Gastrocnemius medialis (tissue), 4 donors: ENCODE measurements around the gene HAUS2. TPM values are rescaled to one million over a fixed set of nuclear protein-coding genes. Genes with fewer than 3 reads are reported as not detected.
"Not testable (repeated sequence)": the region's sequence is repeated elsewhere in the genome, so short reads cannot be mapped to it uniquely, and the experiment has no call there.

Experiments used
- ATAC-seq, 2 donors: fragments of 150-250 bp; one replicate each; pipeline ENCODE4 v1.9.1; 2016
- DNase-seq, 2 donors: peaks; one replicate each; pipeline ENCODE4 v3.0.0-alpha.2; 2019
- H3K27ac ChIP-seq, 4 donors: fragments of 200-600 bp; sonication (generic); 1 replicate in 1 of 4; 2 replicates in 3 of 4; pipeline ENCODE4 v1.5.1; 2016 to 2018; ENCODE audit warnings: mild to moderate bottlenecking in 2 of 4, moderate library complexity in 1 of 4
- H3K27me3 ChIP-seq, 3 donors: fragments of 200-600 bp; sonication (generic) in 2 of 3; 1 replicate in 1 of 3; 2 replicates in 2 of 3; pipeline versions ENCODE4 v1.5.1 to v1.6.0; 2016 to 2019; ENCODE audit warnings: mild to moderate bottlenecking in 1 of 3, moderate library complexity in 1 of 3
- H3K36me3 ChIP-seq, 2 donors: fragments of 200-600 bp; sonication (generic) in 1 of 2; one replicate each; pipeline ENCODE4 v1.5.1; 2017 to 2018
- H3K4me1 ChIP-seq, 2 donors: fragments of 200-600 bp; sonication (generic) in 1 of 2; one replicate each; pipeline ENCODE4 v1.5.1; 2016 to 2017; ENCODE audit warnings: mild to moderate bottlenecking in 2 of 2
- H3K4me3 ChIP-seq, 4 donors: fragments of 200-600 bp; sonication (generic) in 3 of 4; 1 replicate in 1 of 4; 2 replicates in 3 of 4; pipeline ENCODE4 v1.5.1; 2016 to 2019; ENCODE audit warnings: mild to moderate bottlenecking in 2 of 4
- H3K9me3 ChIP-seq, 3 donors: fragments of 200-600 bp; sonication (generic) in 2 of 3; 1 replicate in 1 of 3; 2 replicates in 2 of 3; pipeline ENCODE4 v1.5.1; 2016 to 2019
- CTCF ChIP-seq, 5 experiments: fragments of 450-650 bp in 3 of 5; fragments of 200-600 bp in 2 of 5; sonication (generic) in 2 of 5; IDR thresholded peaks in 4 of 5; conservative IDR thresholded peaks in 1 of 5; 1 replicate in 4 of 5; 2 replicates in 1 of 5; pipeline ENCODE4 v1.5.1; 2016 to 2019; ENCODE audit warnings: antibody characterized with exemption in 5 of 5, mild to moderate bottlenecking in 3 of 5, moderate library complexity in 3 of 5
- POLR2A ChIP-seq, 2 donors: fragments of 450-650 bp; IDR thresholded peaks; one replicate each; pipeline ENCODE4 v1.6.1; 2017; ENCODE audit warnings: antibody characterized with exemption in 2 of 2, mild to moderate bottlenecking in 2 of 2, moderate library complexity in 2 of 2
- in situ Hi-C, 4 donors: fragments of 200-750 bp; cut with MboI; loops; one replicate each; pipeline versions ENCODE4 v1.15.0 to v1.8.0; 2017; ENCODE audit warnings: low sequenced_read_pairs in 4 of 4
- intact Hi-C: fragments of 100-400 bp; cut with DNase I; formaldehyde crosslinking; loops from one replicate; pipeline ENCODE4 v1.15.1; 2023; ENCODE audit warnings: low total_unique reads
- total RNA-seq, 4 donors: library from RNA; depleted of rRNA; stranded (reverse); fragments of >200 nt; gene quantifications; one replicate each; pipeline versions ENCODE4 v1.1.0 to v1.2.3, GENCODE V29; 2016

HAUS2 gene
- total RNA-seq, 4 donors from 2014 or later, result 24.7 to 31.9 (median 27.8) TPM

- no peak for ATAC-seq
- no peak for TF ChIP-seq POLR2A (IDR thresholded peaks at IDR 0.05)
- Histone ChIP-seq H3K4me1 (peaks cover 7 to 9% of the 10 kb centered on the region in 2 donors), H3K27me3 (no peaks in the 10 kb centered on the region), H3K4me3 (no peak overlapping the region), H3K36me3 (peaks cover 0 to 2% of the 10 kb centered on the region in 2 donors), H3K9me3 (no peaks in the 10 kb centered on the region), H3K27ac (no peak overlapping the region)
- in situ Hi-C loops (no loop called here), intact Hi-C loops (loop anchor here (1.0 kb wide), 1 partner anchor 99 kb away; no protein-coding TSS in a partner anchor)
- DNase-seq, result no peak
Measured at GRCh38 chr15:42553554-42553953, 4.9 kb downstream of the HAUS2 start.

- H3K27me3 ChIP-seq, in situ Hi-C loops, H3K9me3 ChIP-seq, H3K4me1 ChIP-seq, H3K4me3 ChIP-seq, H3K27ac ChIP-seq, intact Hi-C loops: not testable (repeated sequence)
- peak; percentile 46 to 64 for ATAC-seq
- H3K36me3 ChIP-seq, result peaks cover 0 to 33% of the 10 kb centered on the region in 2 donors
- DNase-seq, result peak in 1 of 2 donors; percentile 33
Measured at GRCh38 chr15:42556550-42557207, 8.0 kb downstream of the HAUS2 start.

DNA sequence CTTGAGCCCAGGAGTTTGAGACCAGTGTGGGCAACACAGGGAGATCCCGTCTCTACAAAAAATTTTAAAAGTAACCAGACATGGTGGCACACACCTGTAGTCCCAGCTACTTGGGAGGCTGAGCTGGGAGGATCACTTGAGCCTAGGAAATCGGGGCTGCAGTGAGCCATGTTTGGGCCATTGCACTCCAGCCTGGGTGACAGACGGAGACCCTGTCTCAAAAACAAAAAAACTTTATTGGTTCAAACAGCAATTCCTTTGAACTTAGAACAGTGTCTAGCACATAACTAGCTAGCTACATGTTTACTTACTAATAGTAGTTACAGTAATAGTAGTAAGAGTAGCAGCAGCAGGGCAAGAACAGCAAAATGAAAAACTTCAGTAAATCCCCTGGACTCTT lies 10.1 kb downstream of the HAUS2 start:
- intact Hi-C loops (no loop called here), in situ Hi-C loops (no loop called here)

GRCh38 chr15:42575188-42576039 lies 26.8 kb downstream of the HAUS2 start, which contains the start of gene STARD9:
Gene STARD9, plus strand, starts transcription at chr15:42575606. Its CDS starts 110 bp downstream, at chr15:42575716.
- peaks cover 0 to 5% (median 0%) of the 10 kb centered on the region in 3 donors for H3K27me3 ChIP-seq
- peak; percentile 96 to 98 for DNase-seq
- intact Hi-C loops, result loop anchor here (1.0 to 10.0 kb wide), 4 partner anchors 27 to 349 kb away; partner anchors contain the start of genes HAUS2, LRRC57, SNAP23 and TTBK2
- ATAC-seq, result peak; percentile 95 to 96
- in situ Hi-C loops, result no loop called here
- H3K36me3 ChIP-seq, result no peaks in the 10 kb centered on the region
- TF ChIP-seq CTCF (IDR thresholded peaks at IDR 0.05 in 4 of 5, conservative IDR thresholded peaks at IDR 0.05 in 1 of 5) (peak in 1 of 5 experiments; percentile 10), POLR2A (IDR thresholded peaks at IDR 0.05) (peak; percentile 56 to 87)
- H3K27ac ChIP-seq, result peak within 1 kb of the TSS; percentile 85 to 93 (median 87)
- H3K4me1 ChIP-seq, result peaks cover 14 to 15% of the 10 kb centered on the region in 2 donors
- peak within 1 kb of the TSS; percentile 85 to 97 (median 91) for H3K4me3 ChIP-seq
- no peaks in the 10 kb centered on the region for H3K9me3 ChIP-seq

More for the DNA sequence above, 10.1 kb downstream of the HAUS2 start:
- no peak for ATAC-seq
- DNase-seq, result no peak
- H3K36me3 ChIP-seq, result peaks cover 0 to 51% of the 10 kb centered on the region in 2 donors
- H3K9me3 ChIP-seq, result no peaks in the 10 kb centered on the region
- TF ChIP-seq CTCF (IDR thresholded peaks at IDR 0.05 in 4 of 5, conservative IDR thresholded peaks at IDR 0.05 in 1 of 5) (no peak), POLR2A (IDR thresholded peaks at IDR 0.05) (no peak)
- H3K4me3 ChIP-seq, result no peak overlapping the region
- H3K4me1 ChIP-seq, result no peaks in the 10 kb centered on the region
- H3K27ac ChIP-seq, result no peak overlapping the region
- H3K27me3 ChIP-seq, result no peaks in the 10 kb centered on the region

DNA sequence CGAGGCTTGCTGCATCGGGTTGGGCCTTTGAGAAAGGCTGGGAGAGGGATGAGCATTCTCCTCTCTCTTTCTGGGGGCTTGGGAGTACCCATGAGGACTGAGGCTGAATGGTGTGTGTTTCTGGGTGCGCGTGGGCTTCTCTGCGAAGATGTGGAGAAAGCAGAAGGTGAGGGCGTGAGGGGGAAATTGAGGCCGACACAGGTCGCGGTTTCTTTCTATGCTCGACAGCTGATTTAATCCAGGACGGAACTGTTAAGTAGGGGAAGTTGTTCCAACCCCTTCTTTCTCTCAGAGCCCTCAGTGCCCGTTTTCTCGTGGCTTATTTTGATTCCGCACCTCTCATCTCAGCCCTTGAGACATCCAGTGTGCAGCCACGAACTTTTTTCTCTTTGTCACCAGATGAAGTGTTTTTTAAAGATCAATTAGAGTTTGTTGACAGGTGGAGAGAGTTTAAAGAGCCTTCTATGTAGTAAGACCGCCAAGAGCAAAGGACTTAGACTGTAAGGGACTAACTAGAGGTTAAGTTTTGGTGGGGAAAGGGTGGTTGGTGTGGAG lies 27.5 kb downstream of the HAUS2 start:
- H3K4me1 ChIP-seq, result peaks cover 14 to 19% of the 10 kb centered on the region in 2 donors
- H3K9me3 ChIP-seq, result no peaks in the 10 kb centered on the region
- intact Hi-C loops (loop anchor here (5.0 to 10.0 kb wide), 2 partner anchors 79 to 349 kb away; partner anchors contain the start of genes SNAP23 and TTBK2), in situ Hi-C loops (no loop called here)
- no peaks in the 10 kb centered on the region for H3K36me3 ChIP-seq
- peaks cover 0 to 5% (median 0%) of the 10 kb centered on the region in 3 donors for H3K27me3 ChIP-seq
- H3K4me3 ChIP-seq, result peak overlapping the region; percentile 85 to 97 (median 91)
- ATAC-seq, result no peak
- TF ChIP-seq CTCF (IDR thresholded peaks at IDR 0.05 in 4 of 5, conservative IDR thresholded peaks at IDR 0.05 in 1 of 5) (no peak), POLR2A (IDR thresholded peaks at IDR 0.05) (no peak)
- DNase-seq, result no peak
- H3K27ac ChIP-seq, result peak overlapping the region; percentile 85 to 93 (median 87)
